Activated CD8-positive, alpha-beta memory T cell treated with anti-CD3 and anti-CD28 coated beads, Interleukin-2, amount 50 U/mL, for 1 hour (primary cell): ENCODE results near the gene SUMO2.

Experiments used
- DNase-seq: peaks from one replicate; pipeline ENCODE4 v3.0.0-alpha.2; 2020; ENCODE audit errors: extremely low read depth

The SUMO2 gene

DNA sequence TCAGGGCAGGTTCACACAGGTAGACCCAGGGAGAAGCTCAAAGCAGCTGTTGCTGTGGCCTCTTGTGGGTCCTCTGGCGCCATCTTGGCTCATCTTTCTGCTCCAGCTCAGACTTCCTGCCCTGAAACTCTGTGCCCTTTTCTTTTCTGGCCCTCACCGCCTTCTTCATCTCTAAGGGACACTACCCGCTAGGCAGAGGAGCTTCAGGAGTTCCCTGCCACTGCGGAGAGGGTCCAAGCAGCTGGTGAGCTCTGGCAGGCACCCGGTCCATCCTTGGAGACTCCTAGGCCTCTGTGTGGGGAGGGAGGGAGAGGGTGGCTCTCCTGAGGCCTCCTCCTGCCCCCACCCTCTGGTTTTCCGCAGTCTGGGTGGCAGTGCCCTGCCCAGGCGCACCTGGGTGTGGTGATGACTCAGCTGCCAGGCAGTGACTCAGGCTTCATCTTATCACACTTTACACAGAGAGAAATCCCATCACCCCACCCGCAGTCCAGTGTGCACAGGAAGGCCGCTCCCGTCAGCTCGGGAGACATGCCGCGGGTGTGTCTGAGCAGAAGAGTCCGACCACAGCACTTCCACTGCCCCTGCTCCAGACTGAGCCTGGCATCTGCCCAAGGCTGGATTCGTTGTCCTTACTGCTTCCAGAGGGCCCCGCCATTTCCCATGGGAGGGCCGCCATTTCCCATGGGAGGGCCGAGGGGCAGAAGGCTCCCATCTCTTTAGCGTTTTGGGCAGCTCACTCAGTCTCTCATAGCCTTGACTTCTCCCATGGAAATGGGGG lies 58.5 kb downstream of the SUMO2 start:
- no peak for DNase-seq

DNA sequence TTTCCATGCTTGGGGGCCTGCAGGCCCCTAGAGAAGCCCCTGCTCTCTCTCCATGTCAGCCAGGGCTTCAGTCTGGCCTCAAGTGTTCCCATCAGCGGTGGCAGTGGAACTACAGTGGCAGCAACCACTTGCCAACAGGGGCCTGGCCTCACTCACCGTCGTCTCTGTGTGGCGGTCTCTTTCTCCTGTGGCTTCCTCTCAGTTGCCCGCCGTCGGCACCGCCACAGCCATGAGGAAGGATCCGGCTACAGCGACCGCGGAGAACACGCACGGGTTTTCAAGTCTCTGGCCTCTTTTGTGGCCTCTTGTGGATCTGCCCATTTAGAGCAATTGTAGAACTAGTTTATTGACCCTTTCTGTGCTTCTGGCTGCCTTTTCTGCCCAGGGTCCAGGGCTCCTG lies 64.5 kb downstream of the SUMO2 start:
- DNase-seq: no peak

DNA sequence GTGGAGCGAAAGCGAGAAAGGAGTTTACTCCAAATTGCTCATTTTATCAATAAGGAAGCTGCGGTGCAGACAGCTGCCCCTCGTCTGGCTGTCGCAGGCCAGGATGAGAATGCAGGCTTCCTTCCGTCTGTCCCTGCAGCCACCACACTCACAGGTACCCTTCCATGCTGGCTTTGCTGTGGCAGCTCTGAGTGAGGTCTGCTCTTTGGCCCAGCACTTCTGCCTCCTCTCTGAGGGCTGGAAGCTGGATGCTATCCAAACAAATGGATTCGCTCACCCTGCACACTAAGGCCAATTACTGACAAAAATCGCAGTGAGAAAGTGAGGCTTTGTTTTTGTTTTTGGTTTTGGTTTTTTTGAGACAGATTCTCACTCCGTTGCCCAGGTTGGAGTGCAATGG lies 66.0 kb downstream of the SUMO2 start:
- DNase-seq: no peak
